Coronary artery (tissue), 2 donors: ENCODE results near the gene MBP.

Experiments
- DNase-seq: peaks from one replicate; pipeline ENCODE4 v3.0.0-alpha.2; 2017; ENCODE audit warnings: low spot score
- H3K27ac ChIP-seq, 2 donors: fragments of 200-600 bp; sonication (generic); one replicate each; pipeline ENCODE4 v1.5.1; 2016 to 2019
- H3K4me3 ChIP-seq: fragments of 200-600 bp; sonication (generic); 2 replicates; pipeline ENCODE4 v1.5.1; 2016; ENCODE audit warnings: mild to moderate bottlenecking, moderate library complexity
- TF ChIP-seq, protein P1 (sequence below): fragments of 200-600 bp; sonication (generic); IDR thresholded peaks from one replicate; pipeline ENCODE4 v1.5.1; 2019; ENCODE audit warnings: antibody characterized with exemption

Gene MBP

DNA sequence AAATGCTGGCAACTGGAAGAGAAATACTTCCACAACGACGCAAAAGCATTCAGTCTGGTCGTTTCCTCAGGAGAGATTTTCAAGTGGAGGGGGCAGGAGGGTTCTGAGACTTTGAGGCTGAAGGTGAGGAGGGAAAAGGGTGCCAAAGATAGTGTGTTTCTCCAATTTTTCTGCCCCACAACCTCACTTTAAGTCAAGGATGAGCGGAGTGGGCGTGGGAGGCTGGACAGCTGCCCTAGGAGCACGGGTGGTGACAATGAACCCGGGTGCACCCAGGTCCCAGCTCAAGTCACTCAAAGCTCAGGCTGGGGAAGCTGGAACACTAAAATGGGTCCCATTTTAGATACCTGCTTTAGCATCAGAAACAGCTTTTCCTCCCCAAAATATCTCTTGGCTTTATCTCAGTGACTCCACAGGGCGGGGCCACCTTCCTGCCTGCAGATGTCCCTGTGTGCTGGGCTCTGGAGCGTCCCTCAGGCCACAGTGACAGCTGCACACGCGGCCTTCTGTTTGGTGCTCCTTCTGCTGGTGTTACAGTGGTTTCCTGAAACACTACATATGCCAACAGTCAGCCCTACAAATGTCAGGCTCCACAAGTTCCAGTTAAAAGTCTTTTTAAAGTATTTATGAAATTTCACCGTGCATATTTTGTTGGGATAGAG is 1.4 kb upstream of the MBP start:
- TF ChIP-seq, protein P1, sequence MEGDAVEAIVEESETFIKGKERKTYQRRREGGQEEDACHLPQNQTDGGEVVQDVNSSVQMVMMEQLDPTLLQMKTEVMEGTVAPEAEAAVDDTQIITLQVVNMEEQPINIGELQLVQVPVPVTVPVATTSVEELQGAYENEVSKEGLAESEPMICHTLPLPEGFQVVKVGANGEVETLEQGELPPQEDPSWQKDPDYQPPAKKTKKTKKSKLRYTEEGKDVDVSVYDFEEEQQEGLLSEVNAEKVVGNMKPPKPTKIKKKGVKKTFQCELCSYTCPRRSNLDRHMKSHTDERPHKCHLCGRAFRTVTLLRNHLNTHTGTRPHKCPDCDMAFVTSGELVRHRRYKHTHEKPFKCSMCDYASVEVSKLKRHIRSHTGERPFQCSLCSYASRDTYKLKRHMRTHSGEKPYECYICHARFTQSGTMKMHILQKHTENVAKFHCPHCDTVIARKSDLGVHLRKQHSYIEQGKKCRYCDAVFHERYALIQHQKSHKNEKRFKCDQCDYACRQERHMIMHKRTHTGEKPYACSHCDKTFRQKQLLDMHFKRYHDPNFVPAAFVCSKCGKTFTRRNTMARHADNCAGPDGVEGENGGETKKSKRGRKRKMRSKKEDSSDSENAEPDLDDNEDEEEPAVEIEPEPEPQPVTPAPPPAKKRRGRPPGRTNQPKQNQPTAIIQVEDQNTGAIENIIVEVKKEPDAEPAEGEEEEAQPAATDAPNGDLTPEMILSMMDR: no peak
- Histone ChIP-seq H3K4me3 (no peak overlapping the region), H3K27ac (peak overlapping the region; percentile 27 to 90)
- peak; percentile 74 for DNase-seq

DNA sequence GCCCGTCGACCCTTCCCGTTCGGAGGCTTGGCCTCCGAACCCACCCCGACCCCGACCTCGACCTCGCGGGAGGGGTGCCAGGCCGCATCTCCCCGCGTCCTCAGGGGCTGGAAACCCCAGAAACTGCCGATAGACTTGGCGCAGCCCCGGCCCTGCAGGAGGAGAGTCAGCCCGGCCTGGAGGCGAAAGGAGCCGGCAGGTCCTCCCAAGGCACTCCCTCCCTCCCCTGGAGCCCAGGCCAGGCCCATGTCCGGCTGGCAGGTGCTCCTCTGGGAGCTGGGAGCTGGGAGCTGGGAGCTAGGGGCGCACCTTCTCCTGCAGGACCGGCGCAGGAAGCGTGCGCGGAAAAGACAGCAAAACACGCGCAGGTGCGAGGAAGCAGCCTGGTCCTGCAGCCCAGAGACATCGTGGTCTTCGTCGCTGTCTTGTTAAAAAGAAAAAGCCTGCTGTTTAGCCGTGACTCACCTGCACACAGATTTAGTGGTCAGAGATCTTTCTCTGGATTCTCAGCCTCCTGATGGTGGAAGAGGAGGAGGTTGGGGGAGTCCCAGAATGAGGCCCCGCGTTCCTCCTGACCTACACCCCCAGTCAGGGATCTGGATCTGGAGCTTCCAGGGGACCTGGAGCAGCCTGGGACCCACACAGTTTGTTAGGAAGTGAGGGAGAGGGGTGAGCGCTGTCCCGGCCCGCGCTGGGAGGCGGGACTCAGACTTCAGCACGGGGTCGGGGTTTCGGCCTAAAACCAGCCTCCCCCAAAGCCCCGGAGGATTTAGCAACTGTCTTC is 660 bp upstream of the MBP start:
- TF ChIP-seq, protein P1: no peak
- DNase-seq: peak; percentile 77
- Histone ChIP-seq H3K4me3 (peak overlapping the region; percentile 85), H3K27ac (peak overlapping the region; percentile 88 to 90)

DNA sequence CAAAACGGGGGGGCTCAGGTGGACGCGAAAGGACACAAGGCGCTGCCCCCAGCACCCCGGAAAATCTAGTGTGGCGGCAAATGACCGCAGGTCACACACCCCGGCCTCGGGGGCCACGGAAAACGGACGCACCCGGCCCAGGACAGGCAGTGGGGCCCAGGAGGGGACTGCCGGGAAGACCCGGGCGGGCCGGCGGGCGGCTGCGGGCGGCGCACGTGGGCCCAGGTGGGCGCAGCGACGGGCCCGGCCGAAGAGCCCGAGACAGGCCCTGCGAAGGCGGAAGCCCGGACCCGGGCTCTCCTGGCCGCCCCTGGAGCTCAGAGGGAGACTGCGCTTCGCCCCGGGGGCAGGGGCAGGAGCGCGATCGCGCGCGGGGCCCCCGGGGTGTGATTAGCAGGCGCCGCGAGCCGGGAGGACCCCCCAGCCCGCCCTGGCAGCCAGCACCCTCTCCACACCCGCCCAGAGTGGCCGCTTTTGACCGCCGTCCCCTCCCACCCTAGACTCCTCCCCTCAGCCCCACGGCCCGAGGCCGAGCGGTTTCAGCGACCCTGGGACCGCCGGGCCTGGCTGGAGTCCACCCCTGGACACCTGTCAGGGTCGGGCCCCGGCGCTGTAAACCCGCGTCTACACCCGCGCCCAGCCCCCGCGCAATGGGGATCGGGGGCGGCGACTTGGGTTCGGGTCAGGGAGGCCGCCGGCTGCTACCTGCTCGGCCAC is 773 bp downstream of the MBP start:
- TF ChIP-seq, protein P1: no peak

DNA sequence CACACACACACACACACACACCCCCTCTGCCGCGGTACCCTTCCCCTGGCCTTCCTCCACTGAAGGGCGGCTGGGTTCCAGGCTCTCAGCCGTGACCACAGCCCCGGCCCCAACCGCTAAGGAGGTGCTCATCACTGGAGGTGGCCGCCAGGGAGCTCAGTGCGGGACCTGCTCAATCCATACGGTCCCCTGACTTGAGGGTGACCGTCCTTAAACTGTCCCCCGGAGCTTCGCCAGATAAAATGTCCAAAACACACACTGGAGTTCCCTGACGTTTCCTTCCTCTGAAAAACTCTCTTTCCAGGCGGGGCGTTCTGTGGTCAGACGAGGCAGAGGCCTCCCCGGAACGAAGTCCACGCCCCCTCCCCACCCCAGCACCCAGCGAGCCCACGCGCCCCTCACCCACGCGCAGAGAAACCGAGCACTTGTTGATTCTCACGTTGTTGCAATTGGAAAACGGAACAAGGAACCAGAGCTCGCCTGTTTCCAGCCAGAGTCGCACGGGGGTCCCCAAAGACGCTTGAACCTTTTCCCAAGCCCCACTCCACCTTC is 1.4 kb downstream of the MBP start:
- TF ChIP-seq, protein P1: no peak
- H3K27ac ChIP-seq: peak overlapping the region; percentile 88 to 90
- peak overlapping the region; percentile 85 for H3K4me3 ChIP-seq
- DNase-seq: no peak

More for the DNA sequence above, 773 bp downstream of the MBP start:
- H3K4me3 ChIP-seq: peak overlapping the region; percentile 85
- H3K27ac ChIP-seq: peak overlapping the region; percentile 88 to 90
- peak; percentile 81 for DNase-seq

DNA sequence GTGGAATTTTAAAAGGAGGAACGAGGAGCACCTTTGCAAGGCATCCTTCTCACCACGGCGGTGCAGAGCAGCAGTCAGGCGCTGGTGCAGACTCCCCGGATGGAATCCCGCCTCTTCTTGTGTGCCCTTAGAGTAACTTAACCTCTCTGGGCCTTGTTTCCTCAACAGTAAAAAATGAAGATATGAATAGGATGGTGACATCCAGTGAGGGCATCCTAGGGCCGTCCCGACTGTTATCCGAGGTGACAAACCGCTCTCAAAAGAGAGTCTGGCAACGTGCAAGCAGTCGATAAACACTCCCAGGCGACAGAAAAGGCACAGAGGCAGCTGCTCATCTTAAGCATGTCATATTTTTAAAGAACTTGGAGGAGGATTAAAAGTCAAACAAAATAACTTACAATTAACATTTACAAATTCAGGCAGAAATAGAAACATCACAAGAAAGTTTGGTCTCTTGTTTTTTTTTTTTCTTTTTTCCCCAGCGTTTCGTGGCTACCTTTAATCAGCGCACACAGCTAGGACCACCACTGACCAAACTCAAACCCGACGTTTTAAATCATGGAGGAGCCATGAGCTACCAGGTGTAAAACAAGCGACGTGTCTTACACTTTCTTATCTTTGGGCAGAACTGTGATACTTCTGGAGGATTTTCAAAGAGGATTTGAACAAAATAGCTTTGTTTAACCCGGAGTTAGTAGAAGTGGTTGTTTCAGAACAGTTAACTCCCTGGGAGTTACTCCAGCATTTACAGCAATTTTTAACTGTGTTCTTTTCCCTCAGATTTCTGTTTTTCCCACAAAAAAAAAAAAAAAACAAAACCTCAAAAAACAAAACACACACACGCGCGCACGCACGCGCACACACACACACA is 2.1 kb downstream of the MBP start:
- TF ChIP-seq, protein P1: no peak
- no peak for DNase-seq
- Histone ChIP-seq H3K4me3 (peak overlapping the region; percentile 85), H3K27ac (peak overlapping the region; percentile 88 to 90)

DNA sequence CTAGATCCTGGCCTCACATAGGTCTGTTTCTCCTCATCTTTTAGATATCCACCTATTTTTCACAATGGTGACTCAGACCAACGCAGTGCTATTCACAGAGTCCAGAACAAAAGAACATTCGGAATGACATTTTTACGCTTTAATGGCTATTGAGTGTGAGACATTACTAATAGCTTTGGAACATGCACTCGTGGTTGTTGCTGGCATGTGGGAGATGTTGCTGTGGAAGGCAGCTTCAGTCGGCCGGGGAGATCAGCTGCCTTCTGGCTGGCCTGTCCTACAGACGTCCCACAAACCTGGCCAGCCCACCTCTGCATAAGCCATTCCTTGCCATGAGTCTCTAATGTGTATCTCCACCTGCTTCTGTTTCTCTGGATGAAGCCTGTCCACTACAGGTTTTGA is 3.4 kb downstream of the MBP start:
- no peak for DNase-seq
- Histone ChIP-seq H3K27ac (no peak overlapping the region), H3K4me3 (no peak overlapping the region)
- TF ChIP-seq, protein P1: no peak
